GM12891 (cell line): ENCODE measurements around the gene FGGY.

Source experiments
- DNase-seq: peaks from one replicate; pipeline ENCODE4 v3.0.0; 2011; ENCODE audit warnings: low spot score; ENCODE audit not compliant: insufficient read length
- FAIRE-seq: peaks from 2 replicates; lab custom pipeline; 2011; peaks lifted over from hg19 to GRCh38; lab: Jason Lieb, UNC
- PAX5 ChIP-seq: IDR thresholded peaks from 2 replicates; pipeline ENCODE4 v1.6.1; 2011; ENCODE audit warnings: low read length, moderate library complexity, mild to moderate bottlenecking; ENCODE audit not compliant: insufficient read depth, severe bottlenecking
- POLR2A ChIP-seq: IDR thresholded peaks from 2 replicates; pipeline ENCODE4 v1.6.1; 2011; ENCODE audit warnings: low read depth, low read length, control low read depth
- POLR2AphosphoS5 ChIP-seq: IDR thresholded peaks from 2 replicates; pipeline ENCODE4 v1.6.1; 2011; ENCODE audit warnings: low read depth, low read length, control low read depth
- POU2F2 ChIP-seq: IDR thresholded peaks from 2 replicates; pipeline ENCODE4 v1.6.1; 2011; ENCODE audit warnings: low read depth, mild to moderate bottlenecking, control low read depth, low read length, moderate library complexity
- SPI1 ChIP-seq: IDR thresholded peaks from 2 replicates; pipeline ENCODE4 v1.6.1; 2011; ENCODE audit warnings: low read depth, low read length, control low read depth
- TAF1 ChIP-seq: IDR thresholded peaks from 2 replicates; pipeline ENCODE4 v1.6.1; 2011; ENCODE audit warnings: low read depth, low read length, control low read depth

The FGGY gene

DNA sequence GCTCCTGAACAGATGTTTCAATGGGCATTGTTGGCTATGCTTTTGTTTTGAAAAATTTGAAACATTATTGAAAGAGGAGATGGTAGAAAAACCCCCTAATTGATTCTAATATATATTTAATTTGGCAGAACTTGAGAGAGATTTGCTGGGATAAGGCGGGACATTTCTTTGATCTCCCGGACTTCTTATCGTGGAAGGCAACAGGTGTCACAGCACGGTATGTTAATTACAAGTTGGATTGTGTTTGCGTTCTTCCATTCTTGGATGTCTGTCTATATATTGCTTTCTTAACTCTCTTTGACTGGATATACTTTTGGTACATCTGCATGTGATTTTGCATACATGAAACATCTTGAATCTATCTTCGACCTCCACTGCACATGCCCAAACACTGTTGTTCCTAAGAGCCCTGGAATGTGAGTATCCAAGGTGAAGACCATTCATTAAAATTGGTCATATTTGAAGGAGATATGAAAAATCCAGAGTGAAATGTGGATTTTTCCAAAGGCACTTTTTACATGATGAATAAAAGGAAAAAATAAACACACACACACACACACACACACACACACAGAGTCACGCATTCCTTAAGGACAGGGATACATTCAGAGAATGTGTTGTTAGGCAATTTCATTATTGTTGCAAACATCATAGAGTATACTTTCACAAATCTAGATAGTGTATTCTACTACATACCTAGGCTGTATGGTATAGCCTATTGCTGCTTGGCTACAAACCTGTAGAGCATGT, 81.9 kb downstream of the FGGY start:
- FAIRE-seq (no peak), DNase-seq (no peak)
- TF ChIP-seq POU2F2, result no peak
- no peak for TF ChIP-seq POLR2A
- no peak for TF ChIP-seq POLR2AphosphoS5
- no peak for TF ChIP-seq TAF1
- no peak for TF ChIP-seq PAX5
- TF ChIP-seq SPI1, result no peak

- no peak for TF ChIP-seq POLR2A
- TF ChIP-seq SPI1, result no peak
- no peak for TF ChIP-seq PAX5
- no peak for TF ChIP-seq POU2F2
- no peak for TF ChIP-seq POLR2AphosphoS5
- TF ChIP-seq TAF1, result no peak
- FAIRE-seq, result no peak
- no peak for DNase-seq
Observed at GRCh38 chr1:59379371-59379728, 82.5 kb downstream of the FGGY start.

DNA sequence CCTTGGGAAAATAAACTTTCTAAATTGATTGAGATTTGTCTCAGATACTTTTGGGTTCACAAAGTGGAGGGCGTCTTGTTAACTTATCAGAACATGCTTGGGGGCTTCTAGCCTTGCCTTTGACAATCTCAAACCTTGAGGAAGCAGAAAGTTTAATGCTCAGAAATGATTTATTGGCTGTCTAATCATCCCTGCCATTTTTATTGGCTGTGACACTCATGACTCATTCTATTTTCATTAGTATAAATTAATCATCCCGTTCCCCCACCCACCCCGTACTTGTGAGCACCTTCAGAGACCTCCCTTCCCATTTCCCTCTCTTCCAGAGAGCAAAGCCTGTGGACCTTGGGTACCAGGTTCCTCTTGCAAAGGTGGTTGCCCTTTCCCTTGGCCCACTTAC, 87.1 kb downstream of the FGGY start:
- DNase-seq (no peak), FAIRE-seq (no peak)
- no peak for TF ChIP-seq POLR2AphosphoS5
- no peak for TF ChIP-seq SPI1
- TF ChIP-seq PAX5, result no peak
- no peak for TF ChIP-seq TAF1
- no peak for TF ChIP-seq POU2F2
- TF ChIP-seq POLR2A, result no peak

DNA sequence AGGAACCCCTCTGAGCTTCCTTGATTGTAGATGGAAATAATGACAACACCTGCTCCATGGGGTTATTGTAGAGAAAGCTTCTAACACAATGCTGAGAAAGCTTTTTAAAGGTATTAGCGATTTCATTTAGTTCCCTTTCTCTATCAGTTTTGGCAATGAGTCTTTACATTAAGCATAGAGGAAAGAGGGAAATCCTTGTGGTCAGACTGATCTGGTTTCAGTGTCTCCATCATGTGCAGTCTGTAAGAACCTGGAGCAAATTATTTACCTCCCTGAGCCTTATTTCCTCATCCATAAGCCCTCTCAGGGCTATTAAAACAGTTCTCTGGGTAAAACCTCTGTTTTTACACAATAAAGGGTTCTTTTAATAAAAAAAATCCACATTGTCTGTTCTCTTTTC, 87.5 kb downstream of the FGGY start:
- FAIRE-seq (no peak), DNase-seq (no peak)
- TF ChIP-seq POU2F2, result no peak
- TF ChIP-seq POLR2A, result no peak
- no peak for TF ChIP-seq TAF1
- no peak for TF ChIP-seq SPI1
- TF ChIP-seq POLR2AphosphoS5, result no peak
- no peak for TF ChIP-seq PAX5

DNA sequence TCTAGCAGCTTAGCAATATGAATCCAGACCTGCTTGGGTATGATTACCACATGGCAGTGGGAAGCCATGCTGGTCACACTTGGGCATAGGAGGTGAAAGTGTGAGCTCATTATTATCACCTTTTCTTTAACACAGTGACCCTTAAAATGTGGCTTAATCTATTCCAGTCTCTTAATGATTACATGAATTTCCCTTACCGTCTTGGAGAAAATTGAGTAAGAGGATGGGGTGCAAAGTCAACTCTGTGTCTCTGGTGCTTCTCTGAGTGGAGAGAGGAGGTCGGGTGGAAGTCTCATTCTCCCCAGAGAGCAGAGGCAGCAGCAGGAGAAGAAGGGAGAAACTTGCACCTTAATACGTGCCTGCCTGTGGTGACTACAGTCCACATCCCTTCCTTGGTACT, 91.3 kb downstream of the FGGY start:
- TF ChIP-seq POU2F2, result no peak
- TF ChIP-seq POLR2AphosphoS5, result no peak
- no peak for TF ChIP-seq POLR2A
- TF ChIP-seq PAX5, result no peak
- TF ChIP-seq TAF1, result no peak
- no peak for TF ChIP-seq SPI1
- DNase-seq (no peak), FAIRE-seq (no peak)

DNA sequence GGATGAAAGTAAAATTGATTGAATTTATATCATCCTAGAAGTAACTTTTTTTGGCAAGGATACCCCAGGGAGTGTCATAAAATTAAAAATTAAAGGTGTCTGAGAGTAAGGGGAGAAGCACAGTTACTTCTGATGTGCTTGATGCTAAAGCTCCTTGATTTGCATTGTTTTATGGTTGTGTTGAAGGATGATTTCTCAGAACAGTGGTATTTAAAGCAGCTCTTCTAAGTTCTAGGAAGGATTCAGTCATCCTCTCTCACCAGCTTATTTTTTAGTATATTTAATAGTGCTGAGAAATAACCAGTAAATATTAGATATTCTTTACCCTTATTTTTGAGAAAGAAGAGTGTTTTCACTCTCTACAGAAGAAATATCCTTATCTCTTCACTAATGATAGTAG, 93.0 kb downstream of the FGGY start:
- no peak for TF ChIP-seq POLR2A
- TF ChIP-seq TAF1, result no peak
- TF ChIP-seq PAX5, result no peak
- TF ChIP-seq POLR2AphosphoS5, result no peak
- no peak for TF ChIP-seq POU2F2
- no peak for TF ChIP-seq SPI1
- DNase-seq (no peak), FAIRE-seq (no peak)

- DNase-seq (no peak), FAIRE-seq (peak; percentile 31)
- TF ChIP-seq TAF1 (no peak), POLR2AphosphoS5 (no peak), PAX5 (no peak), SPI1 (no peak), POU2F2 (no peak), POLR2A (no peak)
Observed at GRCh38 chr1:59390307-59390706, 93.4 kb downstream of the FGGY start.

DNA sequence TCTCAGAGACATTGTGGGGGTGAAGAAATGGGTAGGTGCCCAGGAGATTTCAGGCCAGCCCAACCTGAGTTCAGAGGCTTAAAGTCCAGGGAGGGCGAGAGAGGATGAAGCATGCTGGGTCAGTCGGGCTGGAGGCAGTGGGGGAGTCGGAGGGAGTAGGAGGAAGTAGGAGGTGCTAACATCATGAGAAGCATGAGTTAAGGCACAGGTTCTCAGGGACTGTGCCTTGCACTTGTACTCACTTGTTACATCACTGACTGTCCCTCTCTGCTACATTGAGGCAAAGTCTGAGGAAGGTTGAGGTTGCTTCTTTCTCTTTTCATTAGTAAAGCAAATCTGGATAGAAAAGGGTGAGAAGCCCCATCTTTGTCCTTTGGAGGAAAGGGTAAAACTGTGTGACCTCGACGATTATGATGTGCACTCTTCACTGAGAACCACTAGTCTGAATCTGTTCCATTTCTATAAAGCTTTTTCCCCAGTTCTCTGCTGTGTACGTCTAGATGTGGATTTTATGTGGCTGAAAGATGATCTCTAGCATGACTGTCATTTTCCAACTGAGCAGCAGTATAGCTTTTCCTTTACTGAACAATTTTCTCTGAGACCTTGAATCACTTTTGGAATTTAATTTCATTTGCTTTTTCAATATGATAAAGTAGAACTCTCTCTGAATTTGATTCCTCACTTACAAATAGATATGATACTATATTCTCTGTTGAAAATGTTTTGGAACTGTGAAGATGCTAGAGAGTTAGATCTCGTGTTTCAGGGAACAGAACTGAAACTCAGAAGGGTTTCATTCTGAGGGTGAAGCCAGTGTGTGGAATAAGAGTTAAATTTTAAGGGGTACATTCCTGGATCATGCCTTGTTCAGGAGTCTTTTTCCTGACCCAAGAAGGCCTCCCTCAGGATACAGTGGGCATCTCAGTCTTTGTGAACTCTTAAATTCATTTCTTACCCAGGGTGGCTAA, 94.6 kb downstream of the FGGY start:
- TF ChIP-seq PAX5 (no peak), SPI1 (peak; percentile 87)
- FAIRE-seq (peak; percentile 91), DNase-seq (no peak)

GRCh38 chr1:59393211-59394180, 96.6 kb downstream of the FGGY start:
- DNase-seq (no peak), FAIRE-seq (no peak)
- TF ChIP-seq TAF1 (no peak), SPI1 (no peak), POLR2AphosphoS5 (no peak), POLR2A (no peak), POU2F2 (no peak)
